OCI-LY1 (cell line): ENCODE results near the gene HAND1.

Source experiments
- H2AFZ ChIP-seq: fragments of 200-600 bp; sonication (generic), shearing (Covaris generic); 2 replicates; pipeline ENCODE4 v1.6.0; 2014; ENCODE audit warnings: antibody characterized with exemption, mild to moderate bottlenecking, low read length
- H3F3A ChIP-seq: fragments of 200-600 bp; sonication (generic), shearing (Covaris generic); 2 replicates; pipeline ENCODE4 v1.6.0; 2014; ENCODE audit warnings: mild to moderate bottlenecking, antibody characterized with exemption, low read length, moderate library complexity; ENCODE audit not compliant: insufficient read depth
- H3K27ac ChIP-seq: fragments of 200-600 bp; sonication (generic); 2 replicates; pipeline ENCODE4 v1.5.1; 2014; ENCODE audit warnings: low read length, mixed run types, mild to moderate bottlenecking, low read depth; ENCODE audit not compliant: poor library complexity, severe bottlenecking
- H3K27me3 ChIP-seq: fragments of 200-600 bp; sonication (generic); 2 replicates; pipeline ENCODE4 v1.6.0; 2014; ENCODE audit warnings: antibody characterized with exemption, mild to moderate bottlenecking, low read length, moderate library complexity; ENCODE audit not compliant: insufficient read depth
- H3K36me3 ChIP-seq: fragments of 200-600 bp; sonication (generic); 2 replicates; pipeline ENCODE4 v1.6.1; 2014; ENCODE audit warnings: mild to moderate bottlenecking, antibody characterized with exemption, low read length, moderate library complexity, mixed read lengths; ENCODE audit not compliant: insufficient read depth
- H3K4me1 ChIP-seq: fragments of 200-600 bp; sonication (generic); 2 replicates; pipeline ENCODE4 v1.5.1; 2014; ENCODE audit warnings: mild to moderate bottlenecking, low read length, moderate library complexity; ENCODE audit not compliant: insufficient read depth, severe bottlenecking
- H3K4me2 ChIP-seq: fragments of 200-600 bp; sonication (generic), shearing (Covaris generic); 2 replicates; pipeline ENCODE4 v1.6.1; 2014; ENCODE audit warnings: low read length
- H3K4me3 ChIP-seq: fragments of 200-600 bp; sonication (generic); 2 replicates; pipeline ENCODE4 v1.5.1; 2014; ENCODE audit warnings: low read length, low read depth, mild to moderate bottlenecking, mixed read lengths; ENCODE audit not compliant: poor library complexity, severe bottlenecking
- H3K79me2 ChIP-seq: fragments of 200-600 bp; shearing (Covaris generic); 2 replicates; pipeline ENCODE4 v1.6.1; 2016; ENCODE audit warnings: mixed run types, low read length, mixed read lengths; ENCODE audit not compliant: insufficient read depth
- H3K9ac ChIP-seq: fragments of 200-600 bp; sonication (generic), shearing (Covaris generic); 2 replicates; pipeline ENCODE4 v1.6.1; 2014; ENCODE audit warnings: mild to moderate bottlenecking, low read length, mixed read lengths
- H3K9me2 ChIP-seq: fragments of 200-600 bp; sonication (generic), shearing (Covaris generic); 2 replicates; pipeline ENCODE4 v1.6.1; 2014; ENCODE audit warnings: low read depth, mild to moderate bottlenecking, low read length, mixed read lengths
- H3K9me3 ChIP-seq: fragments of 200-600 bp; shearing (Covaris generic); 2 replicates; pipeline ENCODE4 v1.6.1; 2014; ENCODE audit warnings: low read length, mixed read lengths
- H4K20me1 ChIP-seq: fragments of 200-600 bp; sonication (generic), shearing (Covaris generic); 2 replicates; pipeline ENCODE4 v1.6.0; 2016; ENCODE audit warnings: mild to moderate bottlenecking, low read length; ENCODE audit not compliant: insufficient read depth
- CTCF ChIP-seq: fragments of 200-600 bp; sonication (generic), shearing (Covaris generic); IDR thresholded peaks from 2 replicates; pipeline ENCODE4 v1.5.1; 2017; ENCODE audit warnings: mild to moderate bottlenecking, antibody characterized with exemption, low read length, moderate library complexity, mixed read lengths
- EZH2 ChIP-seq: fragments of 200-600 bp; sonication (generic), shearing (Covaris generic); IDR thresholded peaks from 2 replicates; pipeline ENCODE4 v1.8.0; 2017; ENCODE audit warnings: borderline replicate concordance, mixed run types, mild to moderate bottlenecking, antibody characterized with exemption, low read length, moderate library complexity, mixed read lengths

HAND1 gene

GRCh38 chr5:154518438-154518867 lies 40.4 kb upstream of the HAND1 start:
- no peak overlapping the region for H3K4me3 ChIP-seq
- H3K4me2 ChIP-seq: no peak overlapping the region
- TF ChIP-seq EZH2: no peak
- no peak for TF ChIP-seq CTCF
- no peak overlapping the region for H3K27ac ChIP-seq
- H3K27me3 ChIP-seq: no peaks in the 10 kb centered on the region
- H3K9me2 ChIP-seq: no peaks in the 10 kb centered on the region
- H3K79me2 ChIP-seq: no peaks in the 10 kb centered on the region
- no peaks in the 10 kb centered on the region for H3K4me1 ChIP-seq
- no peaks in the 10 kb centered on the region for H3K36me3 ChIP-seq
- H3F3A ChIP-seq: no peaks in the 10 kb centered on the region
- no peaks in the 10 kb centered on the region for H4K20me1 ChIP-seq
- H2AFZ ChIP-seq: no peak overlapping the region
- H3K9me3 ChIP-seq: no peaks in the 10 kb centered on the region
- H3K9ac ChIP-seq: no peak overlapping the region

- Histone ChIP-seq H3K4me3 (no peak overlapping the region), H3K9me2 (no peaks in the 10 kb centered on the region), H3K9me3 (no peaks in the 10 kb centered on the region), H3K27me3 (no peaks in the 10 kb centered on the region), H3K4me1 (no peaks in the 10 kb centered on the region), H4K20me1 (no peaks in the 10 kb centered on the region), H3K4me2 (no peak overlapping the region), H3K9ac (no peak overlapping the region), H3K79me2 (no peaks in the 10 kb centered on the region), H2AFZ (no peak overlapping the region), H3F3A (no peaks in the 10 kb centered on the region), H3K27ac (no peak overlapping the region), H3K36me3 (no peaks in the 10 kb centered on the region)
- TF ChIP-seq CTCF: no peak
- no peak for TF ChIP-seq EZH2
These were observed 39.9 kb upstream of the HAND1 start for GRCh38 chr5:154517810-154518437.

GRCh38 chr5:154517181-154517580 lies 39.2 kb upstream of the HAND1 start:
- Histone ChIP-seq H3K4me2 (no peak overlapping the region), H3K27me3 (no peaks in the 10 kb centered on the region), H3K9ac (no peak overlapping the region), H3K4me1 (no peaks in the 10 kb centered on the region), H2AFZ (no peak overlapping the region), H3K4me3 (no peak overlapping the region), H4K20me1 (no peaks in the 10 kb centered on the region), H3K9me2 (no peaks in the 10 kb centered on the region), H3K9me3 (no peaks in the 10 kb centered on the region), H3K36me3 (no peaks in the 10 kb centered on the region), H3F3A (no peaks in the 10 kb centered on the region), H3K79me2 (no peaks in the 10 kb centered on the region), H3K27ac (no peak overlapping the region)
- TF ChIP-seq EZH2 (no peak), CTCF (no peak)
